OCI-LY3 (cell line): Measurements from ENCODE around the gene ATG4A.

Source experiments
- H2AFZ ChIP-seq: fragments of 200-600, 300-600 bp; shearing (Covaris generic); 2 replicates; pipeline ENCODE4 v1.6.0; 2014; ENCODE audit warnings: antibody characterized with exemption, low read depth, low read length
- H3K27ac ChIP-seq: fragments of 200-600, 300-600 bp; sonication (generic); 2 replicates; pipeline ENCODE4 v1.5.1; 2014; ENCODE audit warnings: mild to moderate bottlenecking, low read length, moderate library complexity, mixed read lengths
- H3K27me3 ChIP-seq: fragments of 200-600, 300-600 bp; sonication (generic); 2 replicates; pipeline ENCODE4 v1.6.1; 2014; ENCODE audit warnings: low read depth, low read length, mixed read lengths
- H3K36me3 ChIP-seq: fragments of 200-600, 300-600 bp; sonication (generic); replicated peaks from 2 replicates; pipeline ENCODE3; 2014; ENCODE audit warnings: low read depth, low read length, mixed read lengths
- H3K4me1 ChIP-seq: fragments of 300-600, 200-600 bp; sonication (generic); 2 replicates; pipeline ENCODE4 v1.6.1; 2014; ENCODE audit warnings: low read length, mixed read lengths
- H3K4me2 ChIP-seq: fragments of 200-600, 300-600 bp; sonication (generic); 2 replicates; pipeline ENCODE4 v1.6.1; 2014; ENCODE audit warnings: low read length, mixed read lengths
- H3K4me3 ChIP-seq: fragments of 300-600, 200-600 bp; sonication (generic); 2 replicates; pipeline ENCODE4 v1.5.1; 2014; ENCODE audit warnings: antibody characterized with exemption, mild to moderate bottlenecking, low read length, moderate library complexity
- H3K79me2 ChIP-seq: fragments of 300-600, 200-600 bp; shearing (Covaris generic); 2 replicates; pipeline ENCODE4 v1.6.1; 2014; ENCODE audit warnings: mild to moderate bottlenecking, low read length, mixed read lengths
- H3K9ac ChIP-seq: fragments of 300-600, 200-600 bp; shearing (Covaris generic); 2 replicates; pipeline ENCODE4 v1.6.0; 2014; ENCODE audit warnings: mild to moderate bottlenecking, low read length, moderate library complexity
- H3K9me3 ChIP-seq: fragments of 200-600, 300-600 bp; shearing (Covaris generic); 2 replicates; pipeline ENCODE4 v1.6.1; 2014; ENCODE audit warnings: low read length, mixed read lengths; ENCODE audit not compliant: insufficient read depth
- H4K20me1 ChIP-seq: fragments of 200-600, 300-600 bp; sonication (generic); 2 replicates; pipeline ENCODE4 v1.6.1; 2016; ENCODE audit warnings: low read length, mixed read lengths; ENCODE audit not compliant: insufficient read depth
- CTCF ChIP-seq: fragments of 200-600, 300-600 bp; sonication (generic); IDR thresholded peaks from 2 replicates; pipeline ENCODE4 v1.5.1; 2014; ENCODE audit warnings: antibody characterized with exemption, low read length, low read depth
- EZH2phosphoT487 ChIP-seq: fragments of 200-600 bp; shearing (Covaris generic); IDR thresholded peaks from 2 replicates; pipeline ENCODE4 v1.6.1; 2018; ENCODE audit warnings: antibody characterized with exemption, mixed run types, low read depth

ATG4A gene

DNA sequence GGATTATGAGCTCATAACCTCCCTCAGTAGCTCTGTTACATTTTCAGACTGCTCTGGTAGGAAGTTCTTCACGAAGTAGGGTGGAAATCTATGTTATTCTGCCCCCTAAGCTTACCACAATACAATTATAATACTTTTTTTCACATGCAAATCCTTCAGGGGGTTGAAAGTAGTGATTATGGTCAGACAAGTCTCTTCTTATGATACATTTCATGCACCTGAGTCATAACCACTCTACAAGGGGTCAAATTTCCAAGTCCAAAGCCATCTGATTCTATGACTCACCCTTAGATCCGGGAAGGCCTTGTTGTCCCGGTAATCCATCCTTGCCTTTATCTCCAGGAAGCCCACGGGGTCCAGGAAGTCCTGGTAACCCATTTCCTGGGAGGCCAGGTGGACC lies 95.2 kb downstream of the ATG4A start:
- H2AFZ ChIP-seq = no peak overlapping the region
- no peaks in the 10 kb centered on the region for H3K36me3 ChIP-seq
- H3K27me3 ChIP-seq = no peaks in the 10 kb centered on the region
- no peak overlapping the region for H3K4me2 ChIP-seq
- H3K27ac ChIP-seq = no peak overlapping the region
- TF ChIP-seq EZH2phosphoT487 = no peak
- no peaks in the 10 kb centered on the region for H3K4me1 ChIP-seq
- H3K4me3 ChIP-seq = no peak overlapping the region
- H3K9ac ChIP-seq = no peak overlapping the region
- H3K9me3 ChIP-seq = no peaks in the 10 kb centered on the region
- no peaks in the 10 kb centered on the region for H4K20me1 ChIP-seq
- H3K79me2 ChIP-seq = no peaks in the 10 kb centered on the region

DNA sequence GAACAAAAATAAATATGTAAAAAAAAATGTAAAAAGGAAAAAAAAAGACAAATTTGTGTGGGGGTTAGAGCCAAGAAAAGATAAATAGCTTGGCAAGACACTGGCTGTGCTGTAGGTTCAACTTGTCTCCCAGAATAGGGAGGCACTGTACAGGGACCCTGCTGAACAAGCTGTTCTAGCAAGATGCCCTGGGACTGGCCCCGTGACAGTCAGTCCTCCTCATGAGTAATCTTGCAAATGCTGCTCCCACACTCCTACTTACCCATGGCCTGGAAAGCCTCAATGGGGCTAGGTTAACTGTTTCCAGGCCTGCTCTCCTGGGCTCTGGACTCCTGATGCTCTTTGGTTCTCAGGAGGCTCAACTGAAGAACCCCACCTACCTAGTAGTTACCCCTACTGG lies 106.8 kb downstream of the ATG4A start:
- no peak overlapping the region for H3K27ac ChIP-seq
- no peak for TF ChIP-seq CTCF
- TF ChIP-seq EZH2phosphoT487 = no peak
- no peaks in the 10 kb centered on the region for H3K9me3 ChIP-seq
- no peaks in the 10 kb centered on the region for H3K36me3 ChIP-seq
- H4K20me1 ChIP-seq = no peaks in the 10 kb centered on the region
- no peak overlapping the region for H3K9ac ChIP-seq
- no peak overlapping the region for H2AFZ ChIP-seq
- H3K79me2 ChIP-seq = no peaks in the 10 kb centered on the region
- no peaks in the 10 kb centered on the region for H3K27me3 ChIP-seq
- peaks cover 2% of the 10 kb centered on the region; the same call in 1 of the 2 replicates for H3K4me1 ChIP-seq
- H3K4me3 ChIP-seq = no peak overlapping the region
- no peak overlapping the region for H3K4me2 ChIP-seq

- H3K4me1 ChIP-seq = peaks cover 2% of the 10 kb centered on the region; the same call in 1 of the 2 replicates
- TF ChIP-seq EZH2phosphoT487 (no peak), CTCF (no peak)
- no peak overlapping the region for H3K4me2 ChIP-seq
- H3K4me3 ChIP-seq = no peak overlapping the region
- no peak overlapping the region for H3K27ac ChIP-seq
- no peak overlapping the region for H3K9ac ChIP-seq
- no peaks in the 10 kb centered on the region for H4K20me1 ChIP-seq
- no peaks in the 10 kb centered on the region for H3K79me2 ChIP-seq
- H3K27me3 ChIP-seq = no peaks in the 10 kb centered on the region
- no peaks in the 10 kb centered on the region for H3K9me3 ChIP-seq
- H3K36me3 ChIP-seq = no peaks in the 10 kb centered on the region
- H2AFZ ChIP-seq = peak overlapping the region; percentile 66; the same call in 1 of the 2 replicates
Measured at GRCh38 chrX:108199041-108199440, 107.5 kb downstream of the ATG4A start.

- H3K9me3 ChIP-seq = no peaks in the 10 kb centered on the region
- no peak overlapping the region for H3K4me3 ChIP-seq
- peaks cover 2% of the 10 kb centered on the region; the same call in 1 of the 2 replicates for H3K4me1 ChIP-seq
- H3K27me3 ChIP-seq = no peaks in the 10 kb centered on the region
- no peak overlapping the region for H3K27ac ChIP-seq
- TF ChIP-seq CTCF = peak; percentile 72
- no peak for TF ChIP-seq EZH2phosphoT487
- peak overlapping the region; percentile 66 for H2AFZ ChIP-seq
- H3K36me3 ChIP-seq = no peaks in the 10 kb centered on the region
- H3K79me2 ChIP-seq = no peaks in the 10 kb centered on the region
- H3K9ac ChIP-seq = no peak overlapping the region
- peak overlapping the region; percentile 39; the same call in 1 of the 2 replicates for H3K4me2 ChIP-seq
- no peaks in the 10 kb centered on the region for H4K20me1 ChIP-seq
Measured at GRCh38 chrX:108199691-108200090, 108.1 kb downstream of the ATG4A start.

GRCh38 chrX:108203540-108203939 lies 112.0 kb downstream of the ATG4A start:
- H4K20me1 ChIP-seq = no peaks in the 10 kb centered on the region

More at GRCh38 chrX:108203540-108203939, 112.0 kb downstream of the ATG4A start:
- H3K4me3 ChIP-seq = no peak overlapping the region
- H2AFZ ChIP-seq = no peak overlapping the region
- H3K27ac ChIP-seq = no peak overlapping the region
- peaks cover 2% of the 10 kb centered on the region; the same call in 1 of the 2 replicates for H3K4me1 ChIP-seq
- H3K9me3 ChIP-seq = no peaks in the 10 kb centered on the region
- no peak overlapping the region for H3K9ac ChIP-seq
- H3K79me2 ChIP-seq = no peaks in the 10 kb centered on the region
- no peaks in the 10 kb centered on the region for H3K36me3 ChIP-seq
- TF ChIP-seq CTCF (no peak), EZH2phosphoT487 (no peak)
- H3K27me3 ChIP-seq = no peaks in the 10 kb centered on the region
- H3K4me2 ChIP-seq = no peak overlapping the region
